GM12878 (cell line): ENCODE results near the gene TMEM132D. TPM values are rescaled to one million over a fixed set of nuclear protein-coding genes. Genes with fewer than 3 reads are reported as not detected.

ENCODE experiments used
- ATAC-seq: fragments of 200-7000 bp; cut with Tn5 transposase; 3 replicates; pipeline ENCODE4 v1.9.1; 2020; ENCODE audit warnings: mild to moderate bottlenecking, moderate library complexity
- BruUV-seq: library from RNA; stranded (reverse); fragments of 400-500 nt; replicated peaks from 2 replicates; lab custom pipeline; 2021; lab: Mats Ljungman, UMichigan
- CTCF ChIA-PET: fragments of 300-600 bp; sonication (Branson Sonifier 250); formaldehyde crosslinking; extraction: SDS; loops from one replicate; lab custom pipeline; 2021; ENCODE audit warnings: inconsistent platforms; lab: Yijun Ruan, JAX
- POLR2A ChIA-PET: fragments of 350-600 bp; formaldehyde crosslinking; extraction: SDS; loops from one replicate; lab custom pipeline; 2021; ENCODE audit warnings: inconsistent platforms; lab: Charles Lee
- RAD21 ChIA-PET: fragments of 300-600 bp; sonication (Branson Sonifier 250); formaldehyde crosslinking; loops from one replicate; lab custom pipeline; 2023; ENCODE audit warnings: antibody characterized with exemption; ENCODE audit not compliant: unreplicated experiment; lab: Charles Lee
- SMC1A ChIA-PET: fragments of 300-600 bp; sonication (Branson Sonifier 250); formaldehyde crosslinking; loops from one replicate; lab custom pipeline; 2023; ENCODE audit not compliant: unreplicated experiment, uncharacterized antibody; lab: Charles Lee
- DNase-seq: peaks from one replicate; pipeline ENCODE4 v3.0.0-alpha.2; 2011; ENCODE audit warnings: low read depth, low spot score
- FAIRE-seq: peaks from 3 replicates; lab custom pipeline; 2011; peaks lifted over from hg19 to GRCh38; lab: Jason Lieb, UNC
- H2AFZ ChIP-seq: 2 replicates; pipeline ENCODE4 v1.6.0; 2011; ENCODE audit warnings: low read depth, low read length, control low read depth; ENCODE audit not compliant: control insufficient read depth
- H3K27ac ChIP-seq: 2 replicates; pipeline ENCODE4 v1.5.1; 2011; ENCODE audit warnings: control low read depth; ENCODE audit not compliant: control insufficient read depth, insufficient read depth
- H3K27me3 ChIP-seq, 2 experiments: replicated peaks in 1 of 2; 2 replicates each; pipeline versions ENCODE4 v1.6.0 to v1.6.1; 2011; ENCODE audit warnings: low read length in 1 of 2; ENCODE audit not compliant: control insufficient read depth in 2 of 2, insufficient read depth in 2 of 2
- H3K36me3 ChIP-seq, 2 experiments: 2 replicates each; pipeline ENCODE4 v1.5.1; 2011; ENCODE audit warnings: low read length in 1 of 2; ENCODE audit not compliant: control insufficient read depth in 2 of 2, insufficient read depth in 2 of 2
- H3K4me1 ChIP-seq: 2 replicates; pipeline ENCODE4 v1.6.1; 2011; ENCODE audit warnings: mild to moderate bottlenecking, low read length, moderate library complexity, mixed read lengths; ENCODE audit not compliant: control insufficient read depth, insufficient read depth
- H3K4me2 ChIP-seq: 2 replicates; pipeline ENCODE4 v1.6.0; 2011; ENCODE audit warnings: control low read depth; ENCODE audit not compliant: control insufficient read depth, insufficient read depth
- H3K4me3 ChIP-seq: fragments of 200-600 bp; sonication (generic); 2 replicates; pipeline ENCODE4 v1.5.1; 2016
- H3K79me2 ChIP-seq: 2 replicates; pipeline ENCODE4 v1.6.0; 2011; ENCODE audit warnings: low read length; ENCODE audit not compliant: control insufficient read depth, insufficient read depth
- H3K9ac ChIP-seq: 2 replicates; pipeline ENCODE4 v1.8.0; 2011; ENCODE audit warnings: low read length, control low read depth, mixed read lengths; ENCODE audit not compliant: control insufficient read depth, insufficient read depth
- H3K9me3 ChIP-seq: replicated peaks from 3 replicates; pipeline ENCODE4 v1.5.1; 2011; ENCODE audit warnings: mild to moderate bottlenecking, low read length; ENCODE audit not compliant: control insufficient read depth, insufficient read depth
- H4K20me1 ChIP-seq: 2 replicates; pipeline ENCODE4 v1.6.0; 2011; ENCODE audit not compliant: control insufficient read depth, insufficient read depth
- BHLHE40 ChIP-seq, 2 experiments: fragments of 450-650 bp in 1 of 2; IDR thresholded peaks; 2 replicates each; pipeline ENCODE4 v1.6.1; 2011 to 2017; ENCODE audit warnings: low read depth in 2 of 2, borderline replicate concordance in 1 of 2, improper control_type of control experiment in 1 of 2, low read length in 1 of 2, mild to moderate bottlenecking in 1 of 2
- DPF2 ChIP-seq: fragments of 450-650 bp; IDR thresholded peaks from 2 replicates; pipeline ENCODE4 v1.6.1; 2017; ENCODE audit warnings: mild to moderate bottlenecking
- ELK1 ChIP-seq: IDR thresholded peaks from 2 replicates; pipeline ENCODE4 v1.6.1; 2012; ENCODE audit warnings: low read depth, low read length, improper control_type of control experiment
- MLLT1 ChIP-seq: fragments of 450-650 bp; IDR thresholded peaks from 2 replicates; pipeline ENCODE4 v1.6.1; 2016; ENCODE audit warnings: mild to moderate bottlenecking
- NBN ChIP-seq: fragments of 450-650 bp; IDR thresholded peaks from 2 replicates; pipeline ENCODE4 v1.6.1; 2016
- PML ChIP-seq: IDR thresholded peaks from 2 replicates; pipeline ENCODE4 v1.6.1; 2012; ENCODE audit warnings: low read length, inconsistent platforms
- POLR2A ChIP-seq: IDR thresholded peaks from 2 replicates; pipeline ENCODE4 v1.6.1; 2011; ENCODE audit warnings: low read depth, mild to moderate bottlenecking, low read length
- SP1 ChIP-seq: IDR thresholded peaks from one replicate; pipeline ENCODE4 v1.6.1; 2011; ENCODE audit warnings: low read depth, low read length
- STAT1 ChIP-seq: fragments of 450-650 bp; conservative IDR thresholded peaks from 2 replicates; pipeline ENCODE4 v1.6.1; 2014; ENCODE audit warnings: antibody characterized with exemption, mild to moderate bottlenecking
- ZBTB40 ChIP-seq: fragments of 450-650 bp; IDR thresholded peaks from 2 replicates; pipeline ENCODE4 v1.6.1; 2016; ENCODE audit warnings: mild to moderate bottlenecking, moderate library complexity, borderline replicate concordance
- ZNF207 ChIP-seq: fragments of 450-650 bp; IDR thresholded peaks from 2 replicates; pipeline ENCODE4 v1.6.1; 2014; ENCODE audit warnings: antibody characterized with exemption, mild to moderate bottlenecking, borderline replicate concordance
- ZNF384 ChIP-seq: IDR thresholded peaks from 2 replicates; pipeline ENCODE4 v1.6.1; 2012; ENCODE audit warnings: low read depth, mild to moderate bottlenecking, low read length, improper control_type of control experiment, borderline replicate concordance
- ZNF592 ChIP-seq: fragments of 450-650 bp; IDR thresholded peaks from 2 replicates; pipeline ENCODE4 v1.6.1; 2017; ENCODE audit warnings: mild to moderate bottlenecking, moderate library complexity
- WGBS: methylation state at CpG from one replicate; pipeline ENCODE4 v1.1.6; 2016; ENCODE audit warnings: low lambda C conversion rate; ENCODE audit not compliant: insufficient replicate concordance, insufficient coverage; ENCODE audit errors: missing lambda C conversion rate; 5-methylcytosine and 5-hydroxymethylcytosine counted together
- in situ Hi-C: fragments of 300-500 bp; cut with MboI; formaldehyde crosslinking; loops from 9 replicates; pipeline ENCODE4 v1.14.3; 2018; ENCODE audit warnings: mixed read lengths
- intact Hi-C: fragments of 100-400 bp; cut with micrococcal nuclease; formaldehyde crosslinking; loops from one replicate; pipeline ENCODE4 v1.14.2; 2022; ENCODE audit not compliant: unreplicated experiment
- polyA plus RNA-seq, 11 experiments: library from polyadenylated mRNA; depleted of rRNA in 4 of 11; unstranded in 6 of 11; stranded (reverse) in 5 of 11; fragments of >200 nt; fragmentation: Nextera tagmentation in 4 of 11; fragmentation: Illumina TruSeq in 1 of 11; extraction: Ambion mirVana in 4 of 11; extraction: Trizol in 1 of 11; gene quantifications; 1 replicate in 1 of 11; 2 replicates in 10 of 11; pipeline versions ENCODE4 v1.2.1 to v1.2.3, GENCODE V29; 2011 to 2016; ENCODE audit warnings: inconsistent platforms in 2 of 11, missing spikeins in 2 of 11, low read depth in 1 of 11
- total RNA-seq, 4 experiments: library from RNA; depleted of rRNA in 3 of 4; stranded (reverse); fragments of >200 nt in 3 of 4; fragmentation: Illumina TruSeq in 1 of 4; extraction: Trizol in 1 of 4; gene quantifications; 2 replicates each; pipeline versions ENCODE4 v1.2.1 to v1.2.3, GENCODE V29; 2013 to 2021

TMEM132D gene
- total and polyA plus RNA-seq, 10 of the 15 experiments (the other 5 are each of a cell fraction or from before 2014, with no cell fraction given), result under 0.01 to 0.12 (median 0.02) TPM; not detected in 3

- no peak for TF ChIP-seq ZBTB40
- TF ChIP-seq ZNF592, result no peak
These were observed 788.3 kb downstream of the TMEM132D start (continued) for GRCh38 chr12:129115558-129115957.

- Histone ChIP-seq H3K4me2 (no peak overlapping the region), H3K27me3 (no peaks in the 10 kb centered on the region; a peak in 1 of 4 replicates), H3K36me3 (no peaks in the 10 kb centered on the region), H2AFZ (no peak overlapping the region), H3K9ac (no peak overlapping the region), H3K4me1 (no peaks in the 10 kb centered on the region), H3K79me2 (no peaks in the 10 kb centered on the region), H3K27ac (no peak overlapping the region), H4K20me1 (no peaks in the 10 kb centered on the region), H3K9me3 (no peaks in the 10 kb centered on the region; the same call in 2 of the 3 replicates), H3K4me3 (no peak overlapping the region)
- BruUV-seq, result no TSS peak
- no peak for DNase-seq
- no peak for ATAC-seq
- no peak for FAIRE-seq
- in situ Hi-C loops, result no loop called here
- SMC1A ChIA-PET, result no interaction called here
- POLR2A ChIA-PET, result no interaction called here
- RAD21 ChIA-PET, result no interaction called here
- intact Hi-C loops, result no loop called here
- CTCF ChIA-PET, result no interaction called here
- WGBS, result 69% methylated on average over 8 of the region's 8 CpGs
- TF ChIP-seq ZNF384 (no peak), SP1 (no peak), PML (no peak), ZNF207 (no peak), MLLT1 (no peak), ELK1 (no peak), NBN (no peak), BHLHE40 (IDR thresholded peaks at IDR 0.05; ENCODE audit: borderline replicate concordance in 1 of 2, low read depth in 2 of 2, low read length in 1 of 2) (no peak), STAT1 (no peak), DPF2 (no peak), POLR2A (no peak)
These were observed 793.2 kb downstream of the TMEM132D start for GRCh38 chr12:129110575-129110974.
